Measurements from ENCODE around the gene MRPL34.

GRCh38 chr19:17262557-17262956 lies 43.1 kb upstream of the MRPL34 start:
- no peak for TF ChIP-seq POLR2AphosphoS5 (IDR thresholded peaks at IDR 0.05; ENCODE audit: borderline replicate concordance, low read depth, low read length)
- no peak for TF ChIP-seq EZH2 (IDR thresholded peaks at IDR 0.05)
- no peak for TF ChIP-seq FOXP2 (optimal IDR thresholded peaks at IDR 0.05; ENCODE audit: control extremely low read depth, extremely low read length, insufficient read depth)

All from SK-N-MC (cell line).